ENCODE results near the gene PACS2.

PACS2 gene

DNA sequence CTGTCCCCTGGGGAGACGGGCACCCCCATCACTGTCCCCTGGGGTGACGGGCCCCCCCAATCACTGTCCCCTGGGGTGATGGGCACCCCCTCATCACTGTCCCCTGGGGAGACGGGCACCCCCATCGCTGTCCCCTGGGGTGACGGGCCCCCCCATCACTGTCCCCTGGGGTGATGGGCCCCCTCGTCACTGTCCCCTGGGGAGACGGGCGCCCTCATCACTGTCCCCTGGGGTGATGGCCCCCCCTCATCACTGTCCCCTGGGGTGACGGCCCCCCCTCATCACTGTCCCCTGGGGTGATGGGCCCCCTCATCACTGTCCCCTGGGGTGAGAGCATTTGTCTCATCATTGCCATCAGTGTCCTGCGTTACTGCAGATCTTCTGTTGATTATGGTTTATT lies 38.6 kb downstream of the PACS2 start:
- TF ChIP-seq, protein P1, sequence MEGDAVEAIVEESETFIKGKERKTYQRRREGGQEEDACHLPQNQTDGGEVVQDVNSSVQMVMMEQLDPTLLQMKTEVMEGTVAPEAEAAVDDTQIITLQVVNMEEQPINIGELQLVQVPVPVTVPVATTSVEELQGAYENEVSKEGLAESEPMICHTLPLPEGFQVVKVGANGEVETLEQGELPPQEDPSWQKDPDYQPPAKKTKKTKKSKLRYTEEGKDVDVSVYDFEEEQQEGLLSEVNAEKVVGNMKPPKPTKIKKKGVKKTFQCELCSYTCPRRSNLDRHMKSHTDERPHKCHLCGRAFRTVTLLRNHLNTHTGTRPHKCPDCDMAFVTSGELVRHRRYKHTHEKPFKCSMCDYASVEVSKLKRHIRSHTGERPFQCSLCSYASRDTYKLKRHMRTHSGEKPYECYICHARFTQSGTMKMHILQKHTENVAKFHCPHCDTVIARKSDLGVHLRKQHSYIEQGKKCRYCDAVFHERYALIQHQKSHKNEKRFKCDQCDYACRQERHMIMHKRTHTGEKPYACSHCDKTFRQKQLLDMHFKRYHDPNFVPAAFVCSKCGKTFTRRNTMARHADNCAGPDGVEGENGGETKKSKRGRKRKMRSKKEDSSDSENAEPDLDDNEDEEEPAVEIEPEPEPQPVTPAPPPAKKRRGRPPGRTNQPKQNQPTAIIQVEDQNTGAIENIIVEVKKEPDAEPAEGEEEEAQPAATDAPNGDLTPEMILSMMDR (IDR thresholded peaks at IDR 0.05; ENCODE audit: low read depth, low read length): no peak
- no peak overlapping the region for H3K4me3 ChIP-seq (replicated peaks in 1 of 2; ENCODE audit: low read depth in 2 of 2, low read length in 2 of 2)
- no peak for DNase-seq (ENCODE audit: low read depth in 2 of 2)

DNA sequence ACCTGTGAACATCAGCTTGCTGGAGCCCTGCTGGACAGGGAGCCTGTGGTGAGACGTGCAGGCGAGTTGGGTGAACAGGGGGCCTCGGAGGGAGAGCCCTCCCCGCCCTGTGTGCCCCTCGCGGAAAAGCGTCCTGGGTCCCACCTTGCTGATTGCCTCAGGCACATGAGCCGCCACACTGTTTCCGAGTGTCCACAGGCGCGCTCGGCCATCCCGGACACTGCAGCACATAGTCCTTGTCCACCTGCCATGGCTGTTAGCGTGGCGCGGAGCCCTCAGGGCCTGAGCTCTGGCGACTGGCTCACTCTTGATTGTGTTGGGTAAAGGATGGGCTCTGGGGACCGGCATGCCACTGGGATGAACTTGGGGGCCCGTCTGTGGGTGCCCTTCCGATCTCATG lies 40.0 kb downstream of the PACS2 start:
- TF ChIP-seq, protein P1 (IDR thresholded peaks at IDR 0.05; ENCODE audit: low read depth, low read length): no peak
- no peak for DNase-seq (ENCODE audit: low read depth in 2 of 2)
- no peak overlapping the region for H3K4me3 ChIP-seq (replicated peaks in 1 of 2; ENCODE audit: low read depth in 2 of 2, low read length in 2 of 2)

DNA sequence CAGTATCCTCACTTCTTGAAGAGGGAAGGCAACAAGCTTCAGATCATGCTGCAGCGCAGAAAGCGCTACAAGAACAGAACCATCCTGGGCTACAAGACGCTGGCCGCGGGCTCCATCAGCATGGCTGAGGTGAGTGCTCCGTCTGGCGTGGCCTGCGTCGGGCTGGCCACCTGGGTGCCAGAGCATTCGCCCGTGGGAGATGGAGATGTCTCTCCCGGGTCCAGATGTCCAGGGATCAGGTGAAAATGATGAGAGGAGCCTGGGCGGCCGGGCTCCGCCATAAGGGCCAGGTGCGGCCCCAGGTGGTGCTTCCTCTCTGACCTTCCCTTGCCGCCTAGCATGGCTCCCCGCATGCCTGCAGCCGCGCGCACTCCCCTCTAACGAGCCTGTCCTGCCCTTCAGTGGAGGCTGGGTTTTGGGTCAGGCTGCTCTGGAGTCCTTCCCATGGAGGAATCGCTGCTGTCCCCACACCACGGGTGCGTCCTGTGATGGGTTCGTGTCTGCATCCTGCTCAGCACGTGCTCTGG lies 40.6 kb downstream of the PACS2 start:
- no peak overlapping the region for H3K4me3 ChIP-seq (replicated peaks in 1 of 2; ENCODE audit: low read depth in 2 of 2, low read length in 2 of 2)
- TF ChIP-seq, protein P1 (IDR thresholded peaks at IDR 0.05; ENCODE audit: low read depth, low read length): no peak
- DNase-seq (ENCODE audit: low read depth in 2 of 2): no peak

DNA sequence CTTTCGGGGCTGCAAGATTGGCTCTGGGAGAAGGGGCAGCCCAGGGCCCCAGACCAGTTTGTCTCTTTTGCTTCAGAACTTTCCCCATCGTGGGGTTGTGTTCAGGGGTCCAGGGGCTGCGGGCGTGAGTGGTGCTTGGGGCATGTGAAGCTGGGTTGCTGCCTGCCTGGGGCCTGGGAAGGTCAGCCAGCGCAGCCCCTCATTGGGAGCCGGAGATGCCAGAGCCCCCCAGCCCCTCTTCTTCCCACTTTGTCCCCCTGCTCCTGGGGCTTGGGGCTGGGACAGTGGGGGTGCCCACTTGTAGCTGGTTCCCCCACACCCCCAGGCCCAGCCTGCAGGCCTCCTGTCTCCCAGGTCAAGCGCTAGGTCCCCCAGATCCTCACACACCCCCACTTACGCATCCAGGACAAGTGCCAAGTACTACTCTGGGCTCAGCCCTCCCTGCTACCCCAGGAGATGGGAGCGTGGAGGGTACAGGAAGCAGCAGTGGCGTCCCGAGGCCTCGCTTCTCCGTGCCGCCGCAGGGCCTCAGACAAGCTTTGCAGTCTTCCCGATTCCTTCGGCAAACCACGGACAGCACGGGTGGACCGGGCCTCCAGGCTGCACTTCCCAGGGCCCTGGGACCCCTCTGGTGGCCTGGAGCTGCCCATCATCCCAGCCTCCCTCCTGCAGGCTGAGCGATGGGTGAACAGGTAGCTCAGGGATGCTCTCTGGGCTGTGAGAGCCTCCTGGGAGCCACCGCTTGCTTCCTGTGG lies 41.5 kb downstream of the PACS2 start:
- DNase-seq (ENCODE audit: low read depth in 2 of 2): no peak
- H3K4me3 ChIP-seq (replicated peaks in 1 of 2; ENCODE audit: low read depth in 2 of 2, low read length in 2 of 2): no peak overlapping the region
- TF ChIP-seq, protein P1 (IDR thresholded peaks at IDR 0.05; ENCODE audit: low read depth, low read length): no peak

DNA sequence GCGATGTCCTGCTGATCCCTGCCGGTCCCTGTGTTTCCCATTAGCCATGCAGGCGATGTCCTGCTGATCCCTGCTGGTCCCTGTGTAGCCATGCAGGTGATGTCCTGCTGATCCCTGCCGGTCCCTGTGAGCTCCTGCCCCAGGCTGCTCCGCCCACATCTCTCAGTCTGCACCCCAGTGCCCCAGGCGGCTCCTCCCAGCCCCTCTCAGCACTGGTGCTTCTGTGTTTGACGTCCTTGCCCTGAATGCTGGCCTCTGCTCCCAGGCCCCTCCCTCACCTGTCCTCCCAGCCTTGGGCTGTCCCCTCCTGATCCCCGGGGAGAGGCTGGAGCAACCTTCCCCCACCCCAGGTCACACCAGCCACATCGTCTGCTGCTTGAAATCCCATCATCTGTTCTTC lies 42.4 kb downstream of the PACS2 start:
- TF ChIP-seq, protein P1 (IDR thresholded peaks at IDR 0.05; ENCODE audit: low read depth, low read length): no peak
- H3K4me3 ChIP-seq (replicated peaks in 1 of 2; ENCODE audit: low read depth in 2 of 2, low read length in 2 of 2): no peak overlapping the region
- no peak for DNase-seq (ENCODE audit: low read depth in 2 of 2)

DNA sequence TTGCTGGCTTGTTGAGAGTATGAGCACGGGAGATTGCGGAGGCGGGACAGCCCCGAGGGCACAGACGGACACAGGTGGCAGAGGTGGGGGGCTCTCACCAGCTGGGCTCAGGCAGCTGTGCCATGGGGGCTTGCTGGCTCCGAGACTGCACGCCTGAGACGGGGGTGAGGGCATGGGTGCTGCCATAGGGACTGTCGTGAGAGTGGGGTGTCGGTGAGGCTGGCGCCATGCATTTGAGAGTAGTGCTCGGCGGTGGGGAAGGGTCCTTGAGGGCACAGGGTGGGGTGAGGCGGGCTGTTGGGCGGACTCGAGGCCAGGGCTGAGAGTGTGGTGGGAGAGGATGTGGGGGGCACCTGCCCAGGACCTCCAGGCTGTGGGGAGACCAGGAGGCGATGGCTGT lies 43.1 kb downstream of the PACS2 start:
- DNase-seq (ENCODE audit: low read depth in 2 of 2): no peak
- no peak overlapping the region for H3K4me3 ChIP-seq (replicated peaks in 1 of 2; ENCODE audit: low read depth in 2 of 2, low read length in 2 of 2)
- TF ChIP-seq, protein P1 (IDR thresholded peaks at IDR 0.05; ENCODE audit: low read depth, low read length): no peak
